Neural progenitor cell (in vitro differentiated cells): Measurements from ENCODE around the gene UBC.

Source experiments
- CTCF ChIP-seq: fragments of 200-600 bp; sonication (generic); IDR thresholded peaks from 2 replicates; pipeline ENCODE4 v1.5.1; 2017; ENCODE audit warnings: antibody characterized with exemption, mild to moderate bottlenecking
- EZH2 ChIP-seq: fragments of 200-600 bp; sonication (generic); IDR thresholded peaks from 2 replicates; pipeline ENCODE4 v1.6.1; 2017; ENCODE audit warnings: antibody characterized with exemption, mild to moderate bottlenecking, moderate library complexity

GRCh38 chr12:124917135-124917840 lies 2.8 kb upstream of the UBC start:
- TF ChIP-seq CTCF: no peak
- no peak for TF ChIP-seq EZH2
